SW480 (cell line): ENCODE results near the gene SELPLG.
A peak's percentile ranks its signal among the peaks of the same experiment; 100 is the strongest.
"Not testable (repeated sequence)": the region's sequence is repeated elsewhere in the genome, so short reads cannot be mapped to it uniquely, and the experiment has no call there.

Experiments
- DNase-seq: peaks from one replicate; pipeline ENCODE4 v3.0.0-alpha.2; 2016; ENCODE audit warnings: low spot score

The SELPLG gene

DNA sequence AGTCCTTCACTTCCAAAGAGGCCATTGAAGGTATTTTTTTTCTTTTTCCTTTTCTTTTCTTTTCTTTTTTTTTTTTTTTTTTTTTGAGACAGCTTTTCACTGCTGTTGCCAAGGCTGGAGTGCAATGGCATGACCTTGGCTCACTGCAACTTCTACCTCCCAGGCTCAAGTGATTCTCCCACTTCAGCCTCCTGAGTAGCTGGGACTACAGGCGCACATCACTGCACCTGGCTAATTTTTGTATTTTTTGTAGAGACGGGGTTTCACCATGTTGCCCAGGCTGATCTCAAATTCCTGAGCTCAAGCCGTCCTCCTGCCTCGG is 14.8 kb downstream of the SELPLG start:
- DNase-seq: not testable (repeated sequence)

DNA sequence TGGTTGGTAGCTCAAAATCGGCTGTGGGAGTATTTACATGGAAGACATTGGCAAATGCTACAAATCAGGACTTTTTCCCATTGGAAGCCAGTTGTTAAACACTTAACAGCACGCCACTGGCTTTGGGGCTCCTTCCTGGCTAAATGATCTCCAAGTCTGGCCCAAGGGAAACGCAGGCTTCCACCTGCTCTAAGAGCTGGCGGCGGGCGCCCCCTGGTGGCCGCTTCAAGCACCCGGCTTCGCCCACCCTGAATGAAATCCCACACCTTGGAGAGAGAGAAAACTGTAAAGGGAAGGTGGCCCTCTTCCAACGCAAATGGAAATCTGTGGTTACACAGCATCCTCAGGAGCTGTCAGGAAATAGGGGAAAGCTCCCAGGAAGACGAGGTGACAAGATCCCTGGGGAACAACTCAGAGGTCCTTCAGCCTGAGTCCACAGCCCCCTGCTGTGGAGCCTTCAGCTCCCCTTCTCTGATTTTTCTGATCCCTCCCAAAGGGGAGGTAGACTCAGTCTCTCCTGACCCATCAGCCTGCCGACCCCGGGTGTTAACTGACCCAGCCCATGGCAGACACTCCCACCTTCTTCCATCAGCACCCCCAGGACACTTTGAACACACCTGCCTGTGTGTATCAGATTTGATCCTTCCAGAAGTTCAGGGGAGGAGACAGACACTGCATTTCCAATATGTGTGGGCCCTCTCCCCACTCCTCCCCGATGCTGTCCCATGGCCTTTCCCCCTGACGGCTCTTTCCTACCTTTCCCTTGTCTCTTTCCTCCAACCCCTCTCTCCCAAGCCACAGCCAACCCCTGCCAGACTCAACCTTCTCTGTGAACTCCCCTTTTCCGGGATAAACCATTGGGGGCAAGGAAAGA is 15.4 kb downstream of the SELPLG start:
- DNase-seq: peak; percentile 72

GRCh38 chr12:108616941-108617858 is 16.5 kb downstream of the SELPLG start:
- no peak for DNase-seq

GRCh38 chr12:108616359-108616758 is 17.3 kb downstream of the SELPLG start:
- no peak for DNase-seq

DNA sequence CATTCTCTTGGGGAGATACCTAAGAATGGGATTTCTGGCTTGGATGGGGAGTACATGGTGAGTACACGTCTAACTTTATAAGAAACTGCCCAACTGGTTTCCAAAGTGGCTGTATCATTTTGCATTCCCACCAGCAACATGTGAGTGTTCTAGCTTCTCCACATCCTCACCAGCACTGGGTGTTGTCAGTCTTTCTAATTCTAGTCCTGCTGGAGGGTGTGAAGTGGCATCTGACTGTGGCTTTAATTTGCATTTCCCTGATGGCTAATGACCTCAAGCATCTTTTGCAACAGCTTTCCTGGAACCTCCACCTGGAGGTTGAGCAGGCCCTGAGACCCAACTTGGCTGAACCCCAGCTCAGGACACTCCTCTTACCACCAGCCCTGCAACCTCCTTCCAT is 17.8 kb downstream of the SELPLG start:
- DNase-seq: no peak

- DNase-seq: no peak
Observed at GRCh38 chr12:108614639-108615038, 19.1 kb downstream of the SELPLG start.

DNA sequence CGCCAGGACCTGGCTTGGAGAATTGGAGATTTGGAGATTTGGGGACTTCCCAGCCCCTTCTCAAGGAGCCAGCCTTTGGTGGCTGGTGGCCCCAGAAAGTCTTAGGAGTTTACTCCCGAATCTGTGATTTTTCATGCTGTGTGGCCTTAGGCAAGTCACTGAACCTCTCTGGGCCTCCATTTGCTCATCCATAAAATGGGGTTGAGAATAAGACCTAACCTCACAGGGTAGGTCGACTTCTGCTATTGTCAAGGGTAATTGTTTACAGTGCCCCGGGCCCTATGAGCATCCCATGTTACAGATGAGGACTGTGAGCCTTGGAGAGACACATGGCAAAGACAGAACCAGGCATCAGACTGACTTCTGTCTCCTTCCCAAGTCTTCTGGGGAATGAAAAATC is 19.7 kb downstream of the SELPLG start:
- DNase-seq: no peak

DNA sequence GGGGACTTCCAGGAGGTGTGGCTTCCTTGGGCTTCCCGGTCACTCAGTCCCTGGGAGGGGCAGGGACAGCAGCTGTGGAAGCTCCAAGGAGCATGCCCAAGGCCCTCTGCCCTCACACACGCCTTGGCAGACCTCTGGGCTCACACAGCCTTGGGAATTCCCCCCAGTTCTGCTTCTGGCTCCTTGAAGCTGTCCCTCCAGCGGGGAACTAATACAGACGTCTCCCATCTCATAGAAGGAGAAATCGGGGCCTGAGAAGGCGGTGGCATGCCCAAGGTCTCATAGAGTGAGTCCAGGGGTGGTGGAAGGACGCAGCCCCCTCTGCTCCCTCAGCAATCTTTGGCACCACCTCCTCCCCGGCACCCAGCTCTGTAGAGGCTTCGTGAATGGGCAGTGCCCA is 20.1 kb downstream of the SELPLG start:
- DNase-seq: no peak

DNA sequence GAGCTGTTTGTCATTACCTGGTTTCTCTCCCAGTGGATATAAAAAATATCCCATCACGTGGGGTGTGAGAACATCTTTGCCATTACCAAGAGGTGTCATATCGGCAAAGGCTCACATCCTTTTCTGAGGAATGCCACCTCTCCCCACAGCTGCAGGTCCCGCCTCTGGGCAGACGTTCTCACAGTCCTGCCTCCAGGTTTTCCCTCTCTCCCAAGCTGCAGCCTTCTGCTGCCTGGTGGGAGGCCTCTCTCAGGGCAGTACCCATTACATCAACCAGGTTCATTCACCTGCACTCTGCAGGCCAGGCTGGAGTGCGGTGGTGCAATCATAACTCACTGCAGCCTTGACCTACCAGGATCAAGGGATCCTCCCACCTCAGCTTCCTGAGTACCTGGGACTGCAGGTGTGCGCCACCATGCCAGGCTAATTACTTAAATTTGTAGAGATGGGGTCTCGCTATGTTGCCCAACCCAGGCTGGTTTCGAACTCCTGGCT is 20.9 kb downstream of the SELPLG start:
- DNase-seq: peak; percentile 35

DNA sequence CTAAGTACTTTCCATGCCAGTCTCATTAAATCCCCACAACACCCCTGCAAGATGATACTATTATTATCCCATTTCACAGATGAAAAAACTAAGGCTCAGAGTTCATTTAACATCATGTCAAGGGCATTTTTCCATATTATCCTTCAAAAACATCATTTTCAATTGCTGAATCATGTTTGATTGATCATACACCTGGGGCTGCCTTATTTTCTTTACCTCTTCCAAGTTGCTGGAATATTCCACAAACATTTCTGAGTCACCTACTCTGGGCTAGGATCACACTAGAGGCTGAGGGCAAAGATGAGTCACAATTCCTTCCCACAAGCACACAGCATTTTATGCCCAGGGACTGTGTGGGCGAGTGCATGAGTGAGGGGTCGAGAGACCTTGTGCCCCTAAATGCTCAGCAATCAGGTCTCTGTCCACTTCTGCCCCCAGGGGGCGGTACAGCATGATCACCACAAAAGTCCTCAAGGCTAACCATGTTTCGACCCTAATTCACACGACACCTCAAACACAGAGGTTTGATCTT is 21.7 kb downstream of the SELPLG start:
- DNase-seq: peak; percentile 69

DNA sequence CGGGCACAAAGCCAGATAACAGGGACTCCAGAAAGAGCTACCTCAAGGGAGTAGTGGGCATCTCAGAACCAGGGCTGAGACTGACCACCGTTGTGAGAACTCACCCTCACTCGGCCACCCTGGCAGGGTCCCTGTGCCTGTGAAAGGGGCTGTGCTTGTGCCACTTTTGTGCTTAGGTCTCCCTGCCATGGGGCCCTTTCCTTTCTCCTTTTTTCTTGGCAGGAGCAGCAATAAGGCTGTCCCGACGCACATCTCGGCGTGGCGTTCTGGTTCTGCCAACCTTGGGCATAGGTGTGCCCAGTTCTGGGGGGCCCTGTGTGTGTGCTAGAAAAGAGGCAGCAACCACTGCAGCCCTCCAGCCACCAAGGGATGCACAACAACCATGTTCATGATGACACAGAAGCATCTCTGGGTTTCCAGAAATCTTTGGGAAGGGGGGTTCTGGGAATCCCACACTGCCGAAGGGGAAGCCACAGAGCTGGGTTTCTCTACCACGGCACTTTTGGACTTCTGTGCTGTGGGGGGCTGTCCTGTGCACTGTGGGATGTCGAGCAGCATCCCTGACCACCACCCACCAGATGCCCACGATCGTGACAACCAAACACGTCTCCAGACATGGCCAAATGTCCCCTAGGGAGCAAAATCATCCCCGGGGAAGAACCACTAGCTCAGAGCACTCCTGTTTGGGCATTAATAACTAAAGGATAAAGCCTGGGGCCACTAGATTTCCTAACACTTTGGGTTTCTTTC is 22.7 kb downstream of the SELPLG start:
- DNase-seq: no peak

DNA sequence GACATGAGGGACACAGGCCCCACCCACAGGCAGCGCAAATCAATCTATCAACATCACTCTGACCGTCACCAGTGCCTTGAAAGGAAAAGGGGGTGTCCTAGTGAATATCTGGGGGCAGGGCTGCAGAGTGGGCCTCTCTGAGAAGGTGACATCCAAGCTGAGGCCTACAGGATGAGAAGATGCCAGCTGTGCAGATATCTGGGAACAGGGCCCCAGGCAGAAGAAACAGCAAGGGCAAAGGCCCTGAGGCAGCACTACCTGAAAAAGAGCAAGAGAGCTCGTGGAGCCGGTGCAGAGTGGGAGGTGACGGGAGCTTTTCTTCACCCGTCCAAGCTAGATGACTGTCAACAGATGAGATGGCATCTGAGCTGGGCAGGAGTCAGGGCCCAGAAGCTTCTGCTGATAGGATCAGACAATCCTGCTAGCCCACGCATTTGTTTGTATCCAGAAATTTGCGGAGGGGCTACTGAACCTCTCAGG is 23.3 kb downstream of the SELPLG start:
- DNase-seq: no peak

GRCh38 chr12:108609537-108610335 is 24.0 kb downstream of the SELPLG start:
- no peak for DNase-seq

DNA sequence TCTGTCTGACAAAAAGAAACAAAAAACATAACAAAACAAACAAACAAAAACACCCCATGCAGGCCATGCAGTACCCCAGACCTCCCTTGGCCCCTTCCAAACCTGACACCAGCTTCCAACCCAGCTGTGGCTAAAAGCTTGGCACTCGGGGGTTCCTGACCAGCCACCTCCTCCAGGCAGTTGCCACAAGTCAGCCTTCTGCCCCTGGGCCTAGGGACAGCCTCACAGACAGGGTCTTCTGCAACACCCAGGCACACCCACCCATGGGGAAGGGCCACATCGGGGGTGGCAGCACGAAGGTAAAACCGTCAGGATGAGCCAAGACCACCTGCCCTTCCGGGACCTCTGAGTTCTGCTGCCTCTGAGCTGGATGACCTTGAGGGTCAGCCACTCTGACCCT is 25.1 kb downstream of the SELPLG start:
- DNase-seq: no peak

DNA sequence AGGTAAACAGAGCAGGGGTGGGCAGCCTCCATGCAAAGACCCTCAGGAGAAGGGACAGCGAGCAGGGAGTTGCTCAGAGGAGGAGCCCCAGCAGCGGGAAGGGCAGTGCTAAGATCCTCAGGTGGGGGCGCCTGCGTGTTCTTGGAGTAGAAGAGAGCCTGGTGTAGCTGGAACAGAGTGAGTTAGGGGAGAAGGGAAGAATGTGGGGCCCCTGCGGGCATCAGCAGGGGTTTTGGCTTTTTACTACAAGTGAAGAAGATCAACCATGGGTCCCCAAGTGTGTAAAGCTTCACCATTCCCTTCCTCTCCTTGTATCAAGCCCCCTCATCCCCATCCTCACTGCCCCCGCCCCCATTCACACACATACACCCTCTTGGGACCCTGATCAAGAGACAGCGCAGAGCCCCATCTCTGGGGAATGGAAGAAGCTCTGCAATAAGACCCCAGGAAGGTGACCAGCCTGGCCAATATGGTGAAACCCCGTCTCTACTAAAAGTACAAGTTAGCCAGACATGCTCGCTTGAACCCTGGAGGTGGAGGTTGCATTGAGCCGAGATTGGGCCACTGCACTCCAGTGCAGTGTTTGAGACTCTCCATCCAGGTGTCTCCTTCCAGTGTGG is 25.6 kb downstream of the SELPLG start:
- no peak for DNase-seq

- no peak for DNase-seq
Observed at GRCh38 chr12:108606492-108606891, 27.2 kb downstream of the SELPLG start.

- no peak for DNase-seq
Observed at GRCh38 chr12:108605690-108606406, 27.8 kb downstream of the SELPLG start.

DNA sequence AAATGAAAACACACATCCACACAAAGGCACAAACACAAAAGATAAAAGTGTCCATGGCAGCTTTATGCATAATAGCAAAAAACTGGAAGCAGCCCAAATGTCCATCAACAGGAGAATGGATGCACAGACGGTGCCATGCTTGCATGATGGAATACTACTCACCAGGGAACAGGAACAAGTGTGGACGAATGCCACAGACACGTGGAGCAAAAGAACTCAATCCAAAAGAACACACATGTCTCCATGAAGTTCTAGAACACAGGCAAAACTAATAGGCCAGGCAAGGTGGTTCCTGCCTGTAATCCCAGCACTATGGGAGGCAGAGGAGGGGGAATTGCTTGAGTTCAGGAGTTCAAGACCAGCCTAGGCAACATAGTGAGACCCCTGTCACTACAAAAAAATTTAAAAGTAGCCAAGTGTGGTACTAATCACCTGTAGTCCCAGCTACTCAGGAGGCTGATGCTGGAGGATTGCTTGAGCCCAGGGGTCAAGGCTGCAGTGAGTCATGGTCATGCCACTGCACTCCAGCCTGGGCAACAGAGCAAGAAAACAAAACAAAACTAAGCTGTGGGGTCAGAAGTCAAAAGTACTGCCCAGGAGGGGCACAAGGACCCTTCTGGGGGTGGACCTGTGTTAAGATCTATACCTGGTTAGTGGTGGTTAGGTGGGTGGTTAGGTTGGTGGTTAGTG is 28.5 kb downstream of the SELPLG start:
- no peak for DNase-seq
